HG03103 (cell line): ENCODE data around the gene VSNL1.
"Not testable (repeated sequence)": the region's sequence is repeated elsewhere in the genome, so short reads cannot be mapped to it uniquely, and the experiment has no call there.

ENCODE experiments used
- ATAC-seq: cut with Tn5 transposase; IDR thresholded peaks from one replicate; pipeline ENCODE4 v1.9.1; 2021; ENCODE audit warnings: low read depth; ENCODE audit not compliant: unreplicated experiment

Gene VSNL1

DNA sequence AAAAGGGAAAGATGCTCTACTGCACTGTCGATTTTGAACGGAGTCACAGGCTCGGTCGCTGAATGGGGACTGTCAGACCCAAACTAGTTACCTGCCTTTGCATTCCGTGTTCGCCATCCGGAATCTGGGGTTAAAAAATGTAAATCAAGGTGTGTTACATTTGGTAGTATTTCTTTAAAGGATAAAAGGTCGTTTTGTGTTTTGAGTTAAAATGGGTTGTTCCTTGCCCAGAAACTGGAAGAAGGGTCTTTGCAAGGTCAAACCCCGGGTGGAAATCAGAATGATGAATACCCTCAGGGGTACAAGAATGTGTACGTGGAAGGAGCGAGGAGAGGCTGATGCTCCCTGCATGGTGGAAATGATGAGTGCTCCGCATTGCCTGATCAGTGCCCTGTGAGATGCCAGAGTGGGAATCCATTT lies 1.0 kb downstream of the VSNL1 start:
- no peak for ATAC-seq

DNA sequence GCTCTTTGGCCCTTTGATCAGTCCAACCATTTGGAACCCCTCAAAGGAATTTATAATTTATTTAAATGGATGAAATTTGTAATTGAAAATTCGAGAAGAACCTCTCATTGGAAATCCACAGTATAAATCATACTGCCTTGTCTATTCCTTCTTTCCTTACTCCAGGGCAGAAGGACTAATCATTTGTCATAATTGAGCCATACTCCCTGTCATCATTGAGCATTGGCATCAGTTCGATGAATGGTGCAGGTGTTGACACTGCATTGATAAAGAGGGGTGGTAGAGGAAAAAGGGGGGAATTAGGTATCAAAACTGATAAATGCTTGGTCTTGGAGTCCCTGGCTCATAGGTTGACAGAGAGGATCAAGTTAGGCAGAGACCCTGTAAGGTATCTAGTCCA lies 2.0 kb downstream of the VSNL1 start:
- no peak for ATAC-seq

DNA sequence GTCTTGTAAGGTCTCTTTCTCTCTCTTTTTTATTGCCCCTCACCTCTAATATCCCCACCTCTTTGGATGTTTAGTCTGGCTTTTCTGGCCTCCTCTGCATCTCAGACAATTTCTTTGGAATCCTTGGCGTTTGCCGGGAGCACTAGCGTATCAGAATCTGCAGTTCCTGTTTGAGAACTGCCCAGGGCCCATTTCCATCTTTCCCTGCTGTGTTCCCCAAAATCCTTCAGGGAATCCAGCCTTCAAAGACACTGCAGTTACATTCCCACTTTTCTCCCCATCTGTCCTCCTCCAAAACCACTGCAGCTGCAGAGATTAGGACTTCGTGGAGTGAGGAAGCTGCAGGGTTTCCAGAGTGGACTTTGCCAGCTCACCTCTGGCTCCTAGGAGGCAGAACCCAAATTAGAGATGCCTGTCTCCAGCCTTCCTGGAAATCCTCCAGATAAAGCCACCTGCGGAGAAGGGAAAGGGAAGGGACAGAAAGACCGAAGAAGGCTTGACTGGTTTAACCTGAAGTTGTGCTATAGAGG lies 2.7 kb downstream of the VSNL1 start:
- no peak for ATAC-seq

DNA sequence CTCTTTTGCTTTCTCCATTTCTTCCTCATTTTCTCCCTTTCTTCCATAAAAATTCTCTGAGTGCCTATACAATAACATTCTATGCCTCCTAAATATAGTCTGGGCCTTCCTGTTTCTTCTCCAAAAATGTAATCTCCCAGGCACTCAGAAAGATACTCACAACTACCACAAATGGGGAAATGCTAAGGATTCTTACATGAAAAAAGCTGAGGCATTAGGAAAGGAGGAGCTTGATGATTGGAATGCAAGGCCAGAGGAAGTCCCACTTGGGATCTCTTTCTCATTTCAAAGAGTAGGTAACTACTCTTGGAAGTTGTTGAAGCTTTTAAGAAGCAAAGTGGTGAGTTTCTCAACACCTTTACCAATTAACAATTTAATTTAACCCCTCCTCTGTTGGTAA lies 3.4 kb downstream of the VSNL1 start:
- no peak for ATAC-seq

DNA sequence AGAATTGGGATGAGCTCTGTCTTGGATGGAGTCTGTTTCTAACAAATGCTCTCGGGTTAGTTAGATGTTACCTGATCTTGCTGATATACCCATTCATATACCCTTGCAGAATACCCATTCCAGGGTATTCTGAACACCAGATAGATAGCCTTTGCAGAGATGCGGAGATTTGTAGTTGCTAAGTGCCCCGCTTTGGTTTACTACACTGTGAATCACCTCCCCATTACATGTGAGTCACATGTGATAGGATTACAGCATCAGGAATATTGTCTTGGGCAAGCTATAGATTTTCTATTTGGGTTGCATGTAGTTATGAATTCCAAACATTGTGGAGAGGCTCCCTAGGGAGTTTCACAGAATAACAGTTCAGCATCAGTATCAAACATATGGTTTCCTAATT lies 3.8 kb downstream of the VSNL1 start:
- no peak for ATAC-seq

DNA sequence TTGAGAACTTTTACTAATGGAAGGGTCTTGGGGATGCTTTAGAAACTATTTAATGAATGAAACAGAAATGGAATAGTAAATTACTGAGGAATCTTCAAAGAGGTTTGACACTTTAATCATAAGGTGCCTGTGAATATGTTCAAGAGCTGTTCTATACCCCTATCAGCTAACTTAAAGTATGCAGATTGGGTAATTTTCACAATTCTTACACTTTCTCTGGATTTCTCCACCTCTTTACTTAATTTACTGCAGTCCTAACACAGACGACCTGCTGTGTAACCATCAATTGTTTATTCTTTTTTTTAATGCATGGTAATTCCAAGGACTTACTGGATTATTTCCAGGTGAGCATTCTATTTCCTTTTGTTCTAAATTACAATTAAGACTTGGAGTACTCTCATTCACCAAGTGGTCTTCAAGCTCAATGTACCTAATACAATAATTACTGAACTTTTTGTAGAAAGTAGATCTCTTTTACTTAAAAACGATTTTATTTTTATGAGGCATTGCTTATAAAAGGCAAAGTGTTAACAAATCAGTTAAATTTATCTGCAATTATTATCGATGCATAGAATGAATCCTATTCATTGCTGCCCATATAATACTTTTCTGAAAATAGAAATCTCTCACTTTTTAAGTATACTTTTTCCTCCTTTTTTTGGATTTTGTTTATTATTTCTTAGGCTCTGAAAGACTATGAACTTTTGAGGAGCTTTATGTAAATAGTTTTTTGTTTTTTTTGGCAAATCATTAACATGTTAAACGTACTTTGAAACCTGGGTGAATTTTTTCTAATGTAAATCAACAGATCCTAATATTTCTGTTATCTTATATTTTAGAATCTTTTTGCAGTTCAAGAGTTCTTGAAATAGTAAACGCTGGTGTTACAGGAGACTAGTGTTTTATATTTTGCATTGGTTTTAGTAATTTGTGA lies 5.5 kb downstream of the VSNL1 start:
- no peak for ATAC-seq

DNA sequence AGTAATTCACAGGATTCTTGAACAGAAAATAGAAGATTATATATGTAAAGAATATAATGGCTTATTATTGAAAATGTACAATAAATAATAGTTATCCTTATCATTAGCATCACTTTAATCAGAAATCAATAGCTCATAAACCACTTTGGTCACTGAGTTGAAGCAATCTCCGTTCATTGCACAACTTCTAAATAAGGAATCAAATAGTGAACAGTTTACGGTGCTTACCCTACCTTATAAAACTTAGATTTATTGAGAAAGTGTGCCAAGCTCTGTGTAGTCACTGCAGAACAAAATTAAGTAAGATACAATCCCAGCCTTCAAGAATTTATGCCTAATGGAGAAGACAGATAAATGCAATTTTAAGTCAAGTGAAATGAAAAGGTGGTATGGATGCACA lies 6.7 kb downstream of the VSNL1 start:
- ATAC-seq, result no peak

DNA sequence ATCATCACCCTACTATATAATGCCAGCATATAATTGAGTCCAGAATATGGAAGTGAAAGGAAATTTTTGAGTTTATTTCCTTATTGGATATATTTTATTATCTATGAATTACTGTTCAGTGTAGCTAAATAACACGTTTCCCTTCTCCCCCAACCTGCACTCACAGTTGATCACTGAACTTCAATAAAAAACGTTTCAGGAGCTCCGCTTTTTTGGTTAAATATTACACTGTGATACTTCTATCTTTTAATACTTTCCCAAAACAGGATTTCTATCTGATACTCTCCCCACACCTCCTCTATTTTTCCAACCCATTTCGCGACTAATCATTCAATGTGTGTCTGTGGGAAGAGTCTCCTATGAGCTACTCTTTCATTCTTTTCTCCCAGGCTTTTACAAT lies 7.2 kb downstream of the VSNL1 start:
- no peak for ATAC-seq

DNA sequence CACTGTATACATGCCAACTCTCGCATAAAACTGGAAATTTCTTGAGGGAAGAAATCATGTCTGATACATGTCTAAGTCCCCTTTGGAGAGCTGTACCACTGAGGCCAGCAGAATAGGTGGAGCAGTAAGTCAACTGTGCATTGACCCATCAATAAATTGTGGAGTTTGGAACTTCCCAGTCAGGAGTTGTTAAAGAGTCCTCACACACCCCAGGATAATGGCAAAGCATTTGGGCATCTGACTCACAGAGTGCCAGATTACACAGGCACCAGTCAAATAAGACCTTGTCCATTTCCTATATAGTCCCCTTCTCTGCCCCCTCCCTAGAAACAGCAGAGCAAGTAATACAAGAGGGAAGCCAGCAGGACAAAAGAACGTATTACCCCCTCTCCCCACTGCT lies 10.4 kb downstream of the VSNL1 start:
- no peak for ATAC-seq

DNA sequence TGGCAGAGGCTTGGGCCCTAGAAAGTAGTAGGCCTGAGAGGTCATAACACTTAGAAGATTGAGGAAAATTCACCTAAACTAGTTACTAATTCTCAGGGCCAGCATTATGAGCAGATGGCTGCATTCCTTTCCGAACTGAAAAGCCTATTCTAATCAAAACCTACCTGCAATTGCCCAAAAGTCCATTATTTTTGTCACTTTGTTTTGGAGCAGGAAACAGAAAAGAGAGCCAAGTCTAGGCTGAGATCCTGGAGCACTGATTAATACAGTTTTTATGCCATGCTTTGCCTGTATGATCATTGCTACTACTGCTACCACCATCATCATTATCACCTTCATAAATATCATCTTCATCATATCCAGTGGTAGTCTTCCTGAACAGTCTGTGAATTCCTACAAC lies 14.7 kb downstream of the VSNL1 start:
- no peak for ATAC-seq

DNA sequence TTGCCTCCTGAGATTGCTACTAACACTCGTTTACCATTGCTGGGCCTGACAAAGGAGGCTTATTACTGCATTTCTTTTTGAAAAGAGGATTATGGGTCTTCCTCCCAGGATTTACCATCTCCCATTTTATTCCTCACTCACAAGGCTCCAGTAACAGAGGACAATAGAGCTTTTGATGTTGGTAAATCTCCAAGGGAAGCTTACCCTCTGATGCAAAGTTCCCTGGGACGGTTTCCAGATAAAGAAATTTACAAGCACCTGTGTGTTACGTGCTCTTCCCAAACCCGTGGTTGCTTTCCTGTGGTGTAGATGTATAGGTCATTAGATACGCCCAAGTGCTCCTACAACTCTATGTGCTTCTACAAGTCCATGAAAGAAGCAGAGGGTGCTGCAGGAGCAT lies 17.1 kb downstream of the VSNL1 start:
- no peak for ATAC-seq

DNA sequence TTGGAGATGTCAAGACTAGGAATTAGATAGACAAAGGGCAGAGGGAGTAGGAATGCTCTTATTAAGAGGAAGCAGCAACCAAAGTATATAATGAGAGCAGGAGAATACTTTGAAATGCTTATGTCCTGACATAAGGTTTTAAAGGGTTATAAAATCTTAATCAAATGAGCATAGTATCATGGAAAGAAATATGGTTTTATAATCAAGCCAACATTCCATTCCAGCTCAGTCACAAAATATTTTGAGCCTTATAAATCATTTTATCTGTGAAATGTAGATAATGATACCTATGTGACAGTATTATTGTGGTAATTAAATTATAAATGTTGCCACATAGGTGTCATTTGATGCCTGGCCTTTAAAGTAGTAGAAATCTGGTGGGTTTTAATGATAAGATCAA lies 17.6 kb downstream of the VSNL1 start:
- no peak for ATAC-seq

DNA sequence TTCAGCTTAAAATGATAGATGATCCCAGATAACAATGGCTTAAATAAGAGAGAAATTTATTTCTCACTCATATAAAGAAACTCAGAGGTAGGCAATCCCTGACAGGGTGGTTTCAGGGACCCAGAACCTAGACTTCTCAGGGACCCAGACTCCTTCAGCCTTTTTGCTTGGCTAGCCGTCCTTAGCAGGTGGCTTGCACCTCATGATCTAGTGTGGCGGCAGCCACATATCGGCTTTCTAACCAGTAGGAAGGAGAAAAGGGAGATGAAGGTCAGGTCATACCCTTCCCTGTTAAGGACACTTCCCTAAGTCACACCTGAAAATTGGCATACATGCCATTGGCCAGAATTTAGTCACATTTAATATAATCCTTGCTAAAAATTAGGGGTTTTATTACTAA lies 18.4 kb downstream of the VSNL1 start:
- no peak for ATAC-seq

DNA sequence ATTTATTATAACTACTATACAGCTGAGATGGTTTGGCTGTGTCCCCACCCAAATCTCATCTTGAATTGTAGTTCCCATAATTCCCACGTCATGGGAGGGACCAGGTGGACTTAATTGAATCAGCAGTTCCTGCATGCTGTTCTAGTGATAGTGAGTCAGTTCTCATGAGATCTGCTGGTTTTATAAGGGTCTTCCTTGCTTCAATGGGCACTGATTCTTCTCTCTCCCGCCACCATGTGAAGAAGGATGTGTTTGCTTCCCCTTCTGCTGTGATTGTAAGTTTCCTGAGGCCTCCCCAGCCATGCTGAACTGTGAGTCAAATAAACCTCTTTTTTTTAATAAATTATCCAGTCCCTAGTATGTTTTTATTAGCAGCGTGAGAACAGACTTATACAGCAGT lies 25.2 kb downstream of the VSNL1 start:
- not testable (repeated sequence) for ATAC-seq

DNA sequence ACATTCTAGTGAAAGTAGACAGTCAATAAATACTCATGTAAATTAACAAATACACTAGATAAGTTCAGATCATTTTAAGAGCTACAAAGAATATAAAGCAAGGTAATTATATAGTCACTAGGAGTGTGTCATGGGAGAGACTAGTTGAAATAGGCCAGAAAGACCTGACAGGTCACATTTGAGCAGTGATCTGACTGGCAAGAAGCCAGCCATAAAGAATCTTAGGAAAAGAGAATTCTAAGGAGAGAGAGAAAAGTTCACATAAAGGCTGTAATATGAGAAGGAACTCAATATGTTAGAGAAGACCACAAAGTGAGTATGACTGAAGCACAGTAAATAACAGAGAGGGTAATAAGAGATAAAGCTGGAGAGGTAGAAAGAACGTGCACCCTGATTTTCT lies 31.2 kb downstream of the VSNL1 start:
- ATAC-seq, result no peak

DNA sequence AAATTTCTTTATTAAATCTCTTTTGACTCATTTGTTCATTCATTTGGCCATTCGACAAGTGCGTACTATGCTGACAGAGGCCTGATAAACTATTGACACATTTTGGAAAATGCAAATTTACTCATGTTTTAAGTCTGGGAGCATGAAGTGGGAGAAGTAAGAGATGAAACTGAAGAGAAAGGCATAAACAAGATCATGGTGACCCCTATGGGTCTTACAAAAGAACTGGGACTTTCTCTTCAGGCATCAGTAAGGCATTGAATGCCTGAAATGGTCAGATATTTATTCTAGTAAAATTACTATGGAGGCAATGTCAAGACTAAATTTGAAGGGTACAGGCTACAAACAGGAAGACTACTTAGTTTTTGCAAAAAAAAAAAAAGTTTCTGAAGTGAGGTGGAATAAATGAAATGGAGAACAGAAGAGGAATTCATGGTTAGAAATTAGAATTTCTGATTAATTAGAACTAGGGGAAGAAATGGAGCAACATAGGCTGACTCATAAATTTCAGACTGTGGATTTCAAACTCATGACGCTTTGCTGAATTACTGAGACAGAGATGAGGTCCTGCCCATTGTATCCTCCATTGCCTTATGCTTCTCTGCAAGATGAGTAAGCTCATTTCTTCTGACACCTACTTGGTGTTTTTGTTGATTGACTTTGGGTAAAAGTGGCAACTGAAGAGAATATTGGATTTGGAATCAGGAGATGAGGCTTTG lies 32.7 kb downstream of the VSNL1 start:
- no peak for ATAC-seq

DNA sequence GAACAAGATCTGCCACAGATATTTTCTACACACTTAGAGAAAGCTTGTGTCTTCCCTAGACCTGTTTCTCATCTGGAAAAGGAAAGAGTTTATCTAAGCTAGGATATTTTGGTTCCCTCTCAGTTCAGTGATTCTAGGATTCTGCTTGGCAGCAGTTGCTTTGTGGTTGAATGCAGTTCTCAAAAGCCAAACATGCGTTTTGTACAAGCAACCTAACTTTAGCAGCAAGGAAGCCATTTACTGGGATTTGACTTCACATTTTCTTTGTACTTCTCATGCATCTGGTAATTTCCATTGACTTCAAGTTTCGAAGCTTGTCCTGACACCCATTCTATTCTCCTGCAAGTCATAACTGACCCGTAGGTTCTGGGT lies 33.3 kb downstream of the VSNL1 start:
- ATAC-seq, result no peak

DNA sequence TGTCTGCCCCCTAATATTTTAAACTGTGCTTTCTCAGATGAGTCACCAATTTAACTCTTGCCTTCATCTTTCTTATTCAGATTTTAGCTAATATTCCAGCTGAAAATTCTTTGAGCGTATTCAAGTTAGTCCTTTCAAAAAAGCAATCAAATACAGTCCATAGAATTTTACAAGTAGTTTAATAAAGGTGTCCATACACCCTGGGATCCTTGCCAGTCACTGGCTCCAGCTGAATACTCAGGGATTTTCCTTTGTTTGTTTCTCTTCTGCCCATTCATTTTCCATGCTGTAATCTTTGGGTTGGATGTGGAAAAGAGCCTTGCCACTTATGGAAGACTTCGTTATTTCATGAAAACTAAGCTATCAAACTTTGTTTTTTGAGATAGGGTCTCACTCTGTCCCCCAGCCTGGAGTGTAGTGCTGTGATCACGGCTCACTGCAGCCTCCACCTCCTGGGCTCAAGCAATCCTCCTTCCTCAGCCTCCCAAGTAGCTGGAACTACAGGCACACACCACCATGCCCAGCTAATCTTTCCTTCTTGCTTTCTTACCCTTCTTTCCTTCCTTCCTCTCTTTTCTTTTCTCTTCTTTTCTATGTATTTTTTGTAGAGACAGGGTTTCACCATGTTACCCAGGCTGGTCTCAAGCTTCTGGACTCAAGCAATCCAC lies 34.0 kb downstream of the VSNL1 start:
- no peak for ATAC-seq

DNA sequence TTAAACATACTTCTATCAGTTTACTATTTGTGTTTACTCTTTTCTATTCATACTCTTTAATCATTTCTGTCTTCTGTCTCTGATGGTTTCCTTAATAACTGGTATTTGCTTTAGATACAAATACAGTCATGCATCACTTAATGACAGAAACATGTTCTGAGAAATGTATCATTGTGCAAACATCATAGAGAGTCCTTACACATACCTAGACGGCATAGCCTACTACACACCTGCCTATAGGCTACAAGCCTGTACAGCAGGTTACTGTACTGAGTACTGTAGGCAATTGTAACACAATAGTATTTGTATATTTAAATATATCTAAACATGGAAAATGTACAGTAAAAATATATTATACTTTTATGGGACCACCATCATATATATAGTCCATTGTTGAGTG lies 36.3 kb downstream of the VSNL1 start:
- no peak for ATAC-seq

DNA sequence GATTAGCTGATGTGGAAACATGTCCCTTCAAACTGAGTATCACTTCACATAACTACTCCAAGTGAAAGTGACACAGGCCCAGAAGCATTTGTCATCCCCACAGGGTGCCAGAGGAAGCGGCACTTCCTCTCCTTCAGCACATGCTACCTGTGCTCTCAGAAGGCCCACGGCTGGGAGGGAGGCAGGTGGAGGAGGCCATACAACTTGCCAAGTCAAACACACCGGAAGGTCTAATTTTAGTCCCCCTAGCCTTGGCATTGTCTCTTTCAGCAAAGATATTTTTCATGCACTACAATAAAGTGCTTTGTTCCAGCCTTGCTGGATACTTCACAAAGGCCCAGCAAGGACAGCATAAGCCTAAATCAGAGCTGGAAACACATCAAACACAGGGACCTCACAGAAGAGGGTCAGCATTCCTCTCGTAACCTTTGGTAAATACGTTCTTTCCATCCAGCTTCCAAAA lies 38.0 kb downstream of the VSNL1 start:
- peak; percentile 89 for ATAC-seq
